Activated CD8-positive, alpha-beta memory T cell treated with anti-CD3 and anti-CD28 coated beads for 36 hours (primary cell): ENCODE data around the gene SLC6A16. TPM values are rescaled to one million over a fixed set of nuclear protein-coding genes. Genes with fewer than 3 reads are reported as not detected.
"Not testable (repeated sequence)": the region's sequence is repeated elsewhere in the genome, so short reads cannot be mapped to it uniquely, and the experiment has no call there.

ENCODE experiments used
- CTCF ChIA-PET: fragments of 350-600 bp; sonication (Branson Sonifier 250); formaldehyde crosslinking; loops from one replicate; lab custom pipeline; 2021; ENCODE audit warnings: antibody characterized with exemption; lab: Charles Lee
- POLR2A ChIA-PET: fragments of 350-600 bp; sonication (Branson Sonifier 250); formaldehyde crosslinking; loops from one replicate; lab custom pipeline; 2021; ENCODE audit warnings: antibody characterized with exemption; lab: Charles Lee
- total RNA-seq, 2 experiments: library from RNA; stranded (reverse); gene quantifications; one replicate each; pipeline ENCODE4 v1.2.3, GENCODE V29; 2021

SLC6A16 gene
- total RNA-seq, 2 experiments from 2014 or later = 0.57 to 0.95 TPM

DNA sequence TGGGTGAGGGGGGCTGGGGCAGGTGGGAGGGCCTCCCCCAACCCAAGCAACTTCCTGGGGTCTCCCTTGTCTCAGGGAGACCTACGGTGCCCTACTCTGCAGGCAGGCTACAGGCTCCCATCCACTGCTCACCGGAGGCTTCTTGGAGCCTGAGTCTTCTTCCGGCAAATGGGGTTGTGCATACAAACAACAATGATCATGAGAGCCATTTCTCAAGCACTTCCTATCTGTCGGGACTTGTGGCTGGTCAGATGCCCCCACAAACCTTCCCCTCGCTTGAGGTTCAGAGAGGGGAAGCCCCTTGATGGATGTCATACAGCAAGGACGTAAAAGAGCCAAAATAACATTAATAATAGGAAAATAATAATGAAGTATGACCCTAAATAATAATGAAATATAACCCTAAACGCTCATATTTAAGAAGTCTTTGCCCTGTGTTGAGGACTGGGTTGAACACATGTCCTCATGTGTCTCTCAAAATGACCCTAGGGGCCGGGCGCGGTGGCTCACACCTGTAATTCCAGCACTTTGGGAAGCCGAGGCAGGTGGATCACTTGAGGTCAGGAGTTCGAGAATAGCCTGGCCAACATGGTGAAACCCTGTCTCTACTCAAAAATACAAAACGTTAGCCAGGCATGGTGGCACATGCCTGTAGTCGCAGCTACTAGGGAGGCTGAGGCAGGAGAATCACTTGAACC, 10.9 kb upstream of the SLC6A16 start:
- CTCF ChIA-PET = interaction anchor here (0.9 kb wide), 1 partner anchor 8 kb away, joined by 3 read pairs; no protein-coding TSS in a partner anchor
- POLR2A ChIA-PET = interaction anchor here (0.6 kb wide), 1 partner anchor 43 kb away, joined by 3 read pairs; no protein-coding TSS in a partner anchor

DNA sequence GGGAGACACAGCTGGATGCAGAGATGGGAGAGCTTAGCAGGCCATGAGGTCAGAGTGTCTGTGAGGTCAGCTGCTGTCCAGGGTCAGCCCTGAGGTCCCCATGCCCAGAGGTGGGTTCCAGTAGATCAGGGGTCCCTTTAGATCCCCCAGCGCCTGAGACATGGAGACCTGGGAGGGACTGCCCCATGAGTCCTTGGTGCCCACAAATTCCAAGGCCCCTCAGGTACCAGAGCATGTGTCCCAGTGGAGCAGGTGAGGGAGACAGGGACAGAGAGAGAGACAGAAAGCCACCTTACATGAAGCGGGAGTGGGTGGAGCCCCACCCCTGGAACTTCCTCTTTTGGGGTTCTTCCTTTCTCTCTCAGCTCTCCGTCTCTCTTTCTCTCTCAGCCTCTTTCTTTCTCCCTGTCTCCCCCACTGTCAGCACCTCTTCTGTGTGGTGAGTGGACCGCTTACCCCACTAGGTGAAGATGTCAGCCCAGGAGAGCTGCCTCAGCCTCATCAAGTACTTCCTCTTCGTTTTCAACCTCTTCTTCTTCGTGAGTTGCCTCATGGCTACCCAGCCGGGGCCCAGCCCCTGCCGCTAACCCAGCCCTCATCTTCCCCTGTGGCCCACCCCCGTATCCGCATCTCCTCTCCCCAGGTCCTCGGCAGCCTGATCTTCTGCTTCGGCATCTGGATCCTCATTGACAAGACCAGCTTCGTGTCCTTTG, 10.2 kb upstream of the SLC6A16 start, which contains the start of gene CD37:
Gene CD37, plus strand, starts transcription at position 336 of the 713 bp plus-strand sequence. Its CDS starts 135 bp downstream, at position 471.
- POLR2A ChIA-PET = interaction anchor here (0.6 kb wide), 3 partner anchors 42 to 432 kb away, joined by 3 to 6 read pairs (median 4); partner anchors contain the start of gene AP2A1
- CTCF ChIA-PET = no interaction called here

DNA sequence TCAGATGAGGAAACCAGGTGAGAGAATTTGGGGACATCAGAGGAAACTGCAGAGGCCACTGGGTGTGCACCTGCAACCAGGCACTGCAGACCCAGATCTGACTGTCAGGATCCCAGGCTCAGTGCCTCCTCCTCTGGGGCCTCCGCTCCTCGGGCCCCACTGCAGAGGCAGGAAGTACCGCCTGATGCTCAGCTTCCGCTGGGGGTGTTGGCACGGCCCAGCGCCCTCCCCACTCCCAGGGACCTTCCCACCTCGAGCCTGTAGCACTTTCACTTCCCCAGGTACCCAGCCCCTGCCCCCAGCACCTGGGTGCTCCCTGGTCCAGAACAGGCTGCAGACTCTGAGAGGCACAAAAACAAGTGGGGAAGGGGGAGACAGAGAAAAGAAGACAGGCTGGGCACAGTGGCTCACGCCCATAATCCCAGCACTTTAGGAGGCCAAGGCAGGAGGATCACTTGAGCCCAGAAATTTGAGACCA, 8.9 kb upstream of the SLC6A16 start:
- ChIA-PET CTCF (interaction anchor here (1.3 kb wide), 1 partner anchor 108 kb away, joined by 5 read pairs; no protein-coding TSS in a partner anchor), POLR2A (no interaction called here)

DNA sequence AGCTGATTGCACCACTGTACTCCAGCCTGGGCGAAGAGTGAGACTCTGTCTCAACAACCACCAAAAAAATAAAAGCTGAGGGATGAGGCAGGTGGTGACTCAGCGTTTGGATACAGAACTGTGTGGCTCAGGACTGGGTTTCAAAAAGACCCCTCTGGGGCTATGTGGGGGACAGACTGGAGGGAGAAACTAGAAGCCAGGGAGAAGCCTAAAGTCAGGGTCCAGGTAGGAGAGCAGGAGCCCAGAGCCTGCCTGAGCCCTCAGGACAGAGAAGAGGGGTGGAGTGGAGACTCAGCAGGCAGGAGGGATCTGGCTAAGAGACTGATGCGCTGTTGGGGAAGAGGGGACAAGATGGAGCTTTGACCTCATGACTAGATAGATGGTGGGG, 8.4 kb upstream of the SLC6A16 start:
- ChIA-PET CTCF (interaction anchor here (1.3 kb wide), 1 partner anchor 107 kb away, joined by 5 read pairs; no protein-coding TSS in a partner anchor), POLR2A (no interaction called here)

DNA sequence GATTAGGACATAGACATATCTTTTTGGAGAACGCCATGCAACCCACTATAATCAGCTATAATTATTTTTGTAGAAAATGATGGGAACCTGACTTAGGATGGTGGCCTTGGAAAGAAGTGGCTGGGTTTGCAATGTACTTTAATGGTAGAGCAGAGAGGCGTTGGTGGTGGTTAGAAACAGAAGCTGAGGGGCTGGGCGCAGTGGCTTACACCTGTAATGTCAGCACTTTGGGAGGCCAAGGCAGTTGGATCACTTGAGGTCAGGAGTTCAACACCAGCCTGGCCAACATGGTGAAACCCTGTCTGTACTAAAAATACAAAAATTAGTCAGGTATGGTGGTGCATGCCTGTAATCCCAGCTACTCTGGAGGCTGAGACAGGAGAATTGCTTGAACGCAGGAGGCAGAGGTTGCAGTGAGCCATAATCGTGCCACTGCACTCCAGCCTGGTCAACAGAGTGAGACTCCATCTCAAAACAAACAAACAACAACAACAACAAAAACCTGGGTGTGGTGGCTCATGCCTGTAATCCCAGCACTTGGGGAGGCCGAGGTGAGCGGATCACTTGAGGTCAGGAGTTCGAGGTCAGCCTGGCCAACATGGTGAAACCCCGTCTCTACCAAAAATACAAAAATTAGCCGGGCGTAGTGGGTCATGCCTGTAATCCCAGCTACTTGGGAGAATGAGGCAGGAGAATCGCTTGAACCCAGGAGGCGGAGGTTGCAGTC, 7.9 kb upstream of the SLC6A16 start:
- POLR2A ChIA-PET = not testable (repeated sequence)
- CTCF ChIA-PET = interaction anchor here (1.1 kb wide), 1 partner anchor 140 kb away, joined by 3 read pairs; no protein-coding TSS in a partner anchor

DNA sequence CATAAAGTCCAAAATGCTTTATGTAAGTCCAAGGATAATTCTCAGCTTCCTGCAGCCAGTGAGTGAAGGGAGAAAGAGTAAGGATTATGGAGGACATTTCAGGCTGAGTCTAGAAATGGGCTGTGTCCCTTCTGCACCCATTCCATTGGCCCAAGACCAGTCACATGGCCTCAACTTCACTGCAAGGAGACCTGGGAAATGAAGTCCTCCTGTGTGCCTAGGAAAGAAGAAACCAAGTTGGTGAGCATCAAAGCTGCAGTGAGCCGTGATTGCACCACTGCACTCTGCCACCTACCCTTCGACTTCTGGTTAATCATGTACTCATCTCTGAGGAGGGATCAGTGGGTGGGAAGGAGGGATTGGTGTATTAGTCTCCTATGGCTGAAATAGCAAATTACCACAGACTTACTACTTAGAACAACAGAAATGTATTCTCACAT, 6.6 kb upstream of the SLC6A16 start:
- ChIA-PET POLR2A (no interaction called here), CTCF (interaction anchor here (0.5 to 1.4 kb wide), 2 partner anchors 13 to 31 kb away, joined by 3 read pairs; no protein-coding TSS in a partner anchor)

DNA sequence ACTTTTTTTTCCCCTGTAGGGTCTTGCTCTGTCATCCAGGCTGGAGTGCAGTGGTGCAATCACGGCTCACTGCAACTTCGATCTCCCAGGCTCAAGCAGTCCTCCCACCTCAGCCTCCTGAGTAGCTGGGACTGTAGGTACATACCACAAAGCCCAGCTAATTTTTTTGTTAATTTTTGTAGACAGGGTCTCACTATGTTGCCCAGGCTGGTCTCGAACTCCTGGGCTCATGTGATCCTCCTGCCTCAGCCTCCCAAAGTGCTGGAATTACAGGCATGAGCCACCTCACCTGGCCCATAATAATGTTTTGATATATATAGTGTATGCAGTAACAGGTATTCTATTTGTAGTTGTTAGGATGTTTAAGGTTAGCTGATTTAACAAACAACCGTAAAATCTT, 6.2 kb upstream of the SLC6A16 start:
- POLR2A ChIA-PET = interaction anchor here (0.5 kb wide), 1 partner anchor 18 kb away, joined by 5 read pairs; no protein-coding TSS in a partner anchor
- CTCF ChIA-PET = interaction anchor here (0.5 to 1.4 kb wide), 3 partner anchors 13 to 93 kb away, joined by 3 to 4 read pairs (median 3); no protein-coding TSS in a partner anchor

DNA sequence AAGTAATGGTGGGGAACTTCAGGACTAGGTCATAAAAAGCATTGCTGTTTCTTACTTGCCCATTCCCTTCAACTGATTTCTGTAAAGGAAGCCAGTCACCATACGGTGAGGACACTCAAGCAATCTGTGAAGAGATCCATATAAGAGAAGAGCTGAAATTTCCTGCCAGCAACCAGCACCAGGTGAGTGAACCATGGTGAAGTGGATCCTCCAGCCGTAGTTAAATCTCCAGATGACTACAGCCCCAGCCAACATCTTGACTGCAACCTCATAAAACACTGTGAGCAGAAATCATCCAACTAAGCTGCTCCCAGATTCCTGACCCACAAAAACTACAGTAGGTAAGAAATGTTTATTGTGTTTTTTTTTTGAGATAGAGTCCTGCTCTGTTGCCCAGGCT, 3.8 kb upstream of the SLC6A16 start:
- POLR2A ChIA-PET = no interaction called here
- CTCF ChIA-PET = interaction anchor here (1.7 to 2.7 kb wide), 2 partner anchors 17 to 82 kb away, joined by 5 to 8 read pairs; no protein-coding TSS in a partner anchor

DNA sequence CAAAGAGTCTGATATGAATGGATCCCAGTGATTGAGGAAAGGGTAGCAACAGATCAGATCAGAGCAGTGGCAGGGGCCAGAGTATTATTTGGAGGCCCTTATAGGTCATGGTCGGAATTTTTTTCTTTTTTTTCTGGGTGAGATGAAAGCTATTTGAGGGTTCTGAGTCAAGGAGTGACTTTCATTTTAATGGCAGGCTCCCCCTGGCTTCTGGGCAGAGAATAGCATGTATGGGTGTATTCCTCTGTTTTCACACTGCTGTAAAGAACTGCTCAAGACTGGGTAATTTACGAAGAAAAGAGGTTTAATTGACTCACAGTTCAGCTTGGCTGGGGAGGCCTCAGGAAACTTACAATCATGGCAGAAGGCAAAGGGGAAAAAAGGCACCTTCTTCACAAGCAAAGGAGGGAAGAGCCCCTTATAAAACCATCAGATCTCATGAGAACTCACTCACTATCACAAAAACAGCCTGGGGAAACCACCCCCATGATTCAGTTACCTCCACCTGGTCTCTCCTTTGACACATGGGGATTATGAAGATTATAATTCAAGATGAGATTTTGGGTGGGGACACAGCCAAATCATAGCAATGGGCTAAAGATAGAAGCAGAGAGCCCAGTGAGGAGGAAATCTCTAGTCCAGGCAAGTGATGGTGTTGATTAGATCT, 3.0 kb upstream of the SLC6A16 start:
- POLR2A ChIA-PET = no interaction called here
- CTCF ChIA-PET = interaction anchor here (0.8 to 2.7 kb wide), 5 partner anchors 8 to 82 kb away, joined by 3 to 8 read pairs (median 4); no protein-coding TSS in a partner anchor

DNA sequence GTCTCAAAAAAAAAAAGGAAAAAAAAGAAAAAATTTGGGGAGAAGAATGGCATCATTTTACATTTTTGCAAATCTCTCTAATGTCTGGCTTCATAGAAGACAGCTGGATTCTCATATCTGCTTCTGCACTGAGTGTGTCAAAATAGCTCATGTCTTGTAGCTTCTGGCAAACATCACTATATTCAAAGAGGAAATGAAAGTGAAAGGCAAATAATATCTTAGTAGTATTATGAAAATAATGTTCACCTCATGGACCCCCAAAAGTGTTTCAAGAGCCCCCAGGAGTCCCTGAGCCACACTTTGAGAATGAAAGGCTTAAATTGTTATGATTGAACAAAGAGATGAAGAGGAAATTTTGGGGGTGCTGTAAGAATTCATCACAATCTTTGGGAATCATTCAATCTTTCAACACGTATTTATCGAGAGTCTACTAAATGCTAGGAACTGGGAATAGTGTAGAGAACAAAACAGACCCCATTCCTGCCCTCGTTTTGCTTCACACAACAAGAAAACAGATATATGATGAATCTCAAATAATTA, 1.2 kb upstream of the SLC6A16 start:
- POLR2A ChIA-PET = no interaction called here

DNA sequence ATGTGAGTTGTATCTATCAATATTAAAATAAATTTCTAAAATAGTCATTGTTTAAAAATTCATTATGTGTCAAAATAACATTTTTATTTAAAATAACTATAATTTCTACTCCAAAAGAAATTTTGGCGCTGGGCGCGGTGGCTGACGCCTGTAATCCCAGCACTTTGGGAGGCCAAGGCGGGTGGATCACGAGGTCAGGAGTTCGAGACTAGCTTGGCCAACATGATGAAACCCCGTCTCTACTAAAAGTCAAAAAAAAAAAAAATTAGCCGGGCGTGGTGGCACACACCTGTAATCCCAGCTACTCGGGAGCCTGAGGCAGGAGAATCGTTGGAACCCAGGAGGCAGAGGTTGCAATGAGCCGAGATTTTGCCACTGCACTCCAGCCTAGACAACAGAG, 765 bp upstream of the SLC6A16 start:
- POLR2A ChIA-PET = not testable (repeated sequence)
- CTCF ChIA-PET = interaction anchor here (0.6 kb wide), 1 partner anchor 480 kb away, joined by 5 read pairs; no protein-coding TSS in a partner anchor

More for the DNA sequence above, 1.2 kb upstream of the SLC6A16 start:
- CTCF ChIA-PET = interaction anchor here (0.6 to 2.7 kb wide), 2 partner anchors 14 to 481 kb away, joined by 5 to 8 read pairs; no protein-coding TSS in a partner anchor

DNA sequence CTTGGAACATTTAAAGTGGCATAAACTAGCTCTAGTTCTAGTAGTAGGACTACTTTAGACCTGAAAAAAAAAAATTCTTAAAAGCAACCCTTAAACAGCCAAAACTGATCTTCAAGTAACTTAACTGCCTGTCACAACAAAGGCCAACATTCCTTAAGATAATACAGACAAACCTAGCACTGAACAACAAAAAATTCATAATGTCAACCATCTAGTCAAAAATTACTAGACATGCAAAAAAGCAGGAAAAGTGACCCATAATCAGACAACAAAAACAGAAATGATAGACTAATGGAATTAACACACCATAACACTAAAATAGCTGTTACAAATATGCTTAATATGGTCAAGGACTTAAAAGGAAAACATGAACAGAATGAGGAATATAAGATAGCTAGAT, 6.7 kb downstream of the SLC6A16 start:
- CTCF ChIA-PET = interaction anchor here (0.7 to 1.6 kb wide), 4 partner anchors 13 to 505 kb away, joined by 3 to 4 read pairs (median 4); no protein-coding TSS in a partner anchor
- POLR2A ChIA-PET = no interaction called here

DNA sequence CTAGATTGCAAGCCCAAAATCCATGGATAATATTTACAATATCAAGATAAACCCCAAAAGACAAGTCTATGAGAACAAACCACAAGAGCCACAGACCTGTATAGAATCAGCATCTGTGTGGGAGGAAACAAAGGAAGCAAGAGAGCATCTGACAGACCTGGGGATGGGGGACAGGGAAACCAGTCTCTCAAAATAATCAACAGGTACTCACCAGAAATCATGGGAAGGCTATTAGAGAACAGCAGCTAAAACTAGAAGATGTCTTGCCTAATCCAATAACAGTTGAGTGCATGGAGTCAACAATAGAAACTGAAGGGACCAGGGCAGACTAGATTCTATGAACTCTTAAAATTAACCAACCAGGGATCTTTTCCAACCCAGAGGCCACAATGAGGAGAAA, 8.7 kb downstream of the SLC6A16 start:
- ChIA-PET POLR2A (no interaction called here), CTCF (interaction anchor here (0.6 kb wide), 1 partner anchor 129 kb away, joined by 3 read pairs; no protein-coding TSS in a partner anchor)

DNA sequence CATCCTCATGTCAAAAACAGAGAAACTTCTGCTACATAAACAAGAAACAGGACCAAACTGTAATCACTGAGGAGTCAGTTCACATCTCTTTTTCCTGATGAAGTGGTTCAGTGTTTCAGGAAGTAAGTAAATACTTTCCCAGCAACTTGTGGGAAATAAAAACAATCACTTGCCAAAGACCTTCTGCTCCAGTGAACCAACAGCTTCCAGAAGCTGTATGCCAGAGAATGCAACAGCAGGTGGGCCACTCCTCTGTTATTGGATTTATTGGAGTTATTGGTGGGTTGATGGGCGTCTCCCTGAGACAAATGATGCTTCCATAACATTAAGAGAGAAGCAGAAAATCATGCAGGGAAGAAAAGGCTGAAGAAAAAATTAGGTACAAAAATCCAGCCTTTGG, 9.9 kb downstream of the SLC6A16 start:
- POLR2A ChIA-PET = no interaction called here
- CTCF ChIA-PET = interaction anchor here (1.0 kb wide), 1 partner anchor 182 kb away, joined by 3 read pairs; no protein-coding TSS in a partner anchor

DNA sequence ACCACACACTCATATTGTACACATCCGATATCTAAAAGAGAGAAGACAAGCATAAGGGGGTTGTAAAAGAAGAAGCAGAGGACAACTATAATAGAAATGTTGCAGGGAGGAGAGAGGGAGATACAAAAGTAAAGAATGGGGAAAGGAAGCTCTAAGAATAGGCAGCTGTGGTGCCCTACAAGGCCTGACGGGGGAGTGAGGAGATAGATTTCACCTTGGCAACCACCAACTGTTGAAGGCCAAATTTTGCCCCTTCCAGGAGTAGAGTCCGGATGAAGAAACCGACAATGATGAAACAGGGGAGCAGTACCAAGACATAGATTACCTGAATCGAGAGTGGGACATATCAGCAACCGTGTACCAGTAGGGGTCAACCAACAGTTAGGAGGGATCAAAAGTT, 15.9 kb downstream of the SLC6A16 start:
- CTCF ChIA-PET = no interaction called here

DNA sequence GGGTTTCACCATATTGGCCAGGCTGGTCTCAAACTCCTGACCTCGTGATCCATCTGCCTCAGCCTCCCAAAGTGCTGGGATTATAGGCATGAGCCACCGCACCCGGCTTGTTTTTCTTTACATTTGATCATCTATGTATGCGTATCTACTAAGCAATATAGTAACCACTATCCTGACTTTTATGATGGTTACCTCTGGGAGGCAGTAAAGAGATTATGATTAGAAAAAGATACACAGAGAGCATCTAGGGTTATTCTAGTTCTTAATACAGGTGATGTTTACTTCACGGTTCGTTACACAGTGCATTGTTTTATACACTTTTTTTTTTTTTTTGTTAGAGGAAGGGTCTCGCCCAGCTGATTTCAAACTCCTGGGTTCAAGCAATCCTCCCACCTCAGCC, 18.3 kb downstream of the SLC6A16 start:
- CTCF ChIA-PET, POLR2A ChIA-PET: not testable (repeated sequence)

More for the DNA sequence above, 15.9 kb downstream of the SLC6A16 start:
- POLR2A ChIA-PET = no interaction called here

DNA sequence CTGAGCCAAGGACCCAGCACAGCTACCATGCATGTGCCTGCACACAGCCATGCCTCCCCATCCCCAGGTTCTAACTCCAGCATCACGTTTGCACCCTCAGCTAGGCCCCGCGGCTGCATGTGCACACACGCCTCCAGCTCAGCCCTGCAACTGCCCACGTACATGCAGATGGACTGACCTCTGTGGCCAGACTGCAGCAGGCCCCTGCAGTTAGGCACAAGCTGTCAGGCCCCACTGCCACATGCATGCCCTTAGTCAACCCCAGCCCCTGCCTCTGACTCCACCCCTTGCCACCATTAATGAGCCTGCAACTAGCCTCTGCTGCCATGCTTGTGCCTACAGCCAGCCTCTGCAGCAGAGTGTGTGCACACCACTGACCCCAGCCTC, 23.1 kb downstream of the SLC6A16 start:
- ChIA-PET POLR2A (no interaction called here), CTCF (interaction anchor here (0.6 to 2.4 kb wide), 11 partner anchors 9 to 323 kb away, joined by 3 to 8 read pairs (median 4); no protein-coding TSS in a partner anchor)
